ENCODE results near the gene SEPTIN5. TPM values are rescaled to one million over a fixed set of nuclear protein-coding genes. Genes with fewer than 3 reads are reported as not detected.

SEPTIN5 gene
- total and polyA plus RNA-seq, 9 of the 15 experiments (the other 6 are each of a cell fraction or from before 2014, with no cell fraction given): 0.03 to 195 (median 119) TPM

DNA sequence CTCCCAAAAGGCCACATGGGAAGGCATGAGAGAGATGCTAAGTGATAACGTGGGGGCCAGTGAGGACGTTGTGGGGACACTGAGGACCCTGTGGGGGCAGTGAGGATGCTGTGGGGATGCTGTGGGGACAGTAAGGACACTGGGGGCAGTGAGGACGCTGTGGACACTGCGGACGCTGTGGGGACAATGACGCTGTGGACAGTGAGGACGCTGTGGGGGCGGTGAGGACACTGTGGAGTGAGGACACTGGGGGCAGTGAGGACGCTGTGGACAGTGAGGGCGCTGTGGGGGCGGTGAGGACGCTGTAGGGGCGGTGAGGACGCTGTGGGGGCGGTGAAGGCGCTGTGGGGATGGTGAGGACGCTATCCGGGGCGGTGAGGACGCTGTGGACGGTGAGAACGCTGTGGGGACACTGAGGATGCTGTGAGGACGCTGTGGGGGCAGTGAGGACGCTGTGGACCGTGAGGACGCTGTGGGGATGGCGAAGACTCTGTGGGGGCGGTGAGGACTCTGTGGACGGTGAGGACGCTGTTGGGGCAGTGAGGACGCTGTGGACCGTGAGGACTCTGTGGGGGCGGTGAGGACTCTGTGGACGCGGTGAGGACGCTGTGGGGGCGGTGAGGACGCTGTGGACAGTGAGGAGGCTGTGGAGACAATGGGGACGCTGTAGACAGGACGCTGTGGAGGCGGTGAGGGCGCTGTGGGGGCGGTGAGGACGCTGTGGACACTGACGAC is 10.8 kb downstream of the SEPTIN5 start (continued):
- TF ChIP-seq, protein P1, sequence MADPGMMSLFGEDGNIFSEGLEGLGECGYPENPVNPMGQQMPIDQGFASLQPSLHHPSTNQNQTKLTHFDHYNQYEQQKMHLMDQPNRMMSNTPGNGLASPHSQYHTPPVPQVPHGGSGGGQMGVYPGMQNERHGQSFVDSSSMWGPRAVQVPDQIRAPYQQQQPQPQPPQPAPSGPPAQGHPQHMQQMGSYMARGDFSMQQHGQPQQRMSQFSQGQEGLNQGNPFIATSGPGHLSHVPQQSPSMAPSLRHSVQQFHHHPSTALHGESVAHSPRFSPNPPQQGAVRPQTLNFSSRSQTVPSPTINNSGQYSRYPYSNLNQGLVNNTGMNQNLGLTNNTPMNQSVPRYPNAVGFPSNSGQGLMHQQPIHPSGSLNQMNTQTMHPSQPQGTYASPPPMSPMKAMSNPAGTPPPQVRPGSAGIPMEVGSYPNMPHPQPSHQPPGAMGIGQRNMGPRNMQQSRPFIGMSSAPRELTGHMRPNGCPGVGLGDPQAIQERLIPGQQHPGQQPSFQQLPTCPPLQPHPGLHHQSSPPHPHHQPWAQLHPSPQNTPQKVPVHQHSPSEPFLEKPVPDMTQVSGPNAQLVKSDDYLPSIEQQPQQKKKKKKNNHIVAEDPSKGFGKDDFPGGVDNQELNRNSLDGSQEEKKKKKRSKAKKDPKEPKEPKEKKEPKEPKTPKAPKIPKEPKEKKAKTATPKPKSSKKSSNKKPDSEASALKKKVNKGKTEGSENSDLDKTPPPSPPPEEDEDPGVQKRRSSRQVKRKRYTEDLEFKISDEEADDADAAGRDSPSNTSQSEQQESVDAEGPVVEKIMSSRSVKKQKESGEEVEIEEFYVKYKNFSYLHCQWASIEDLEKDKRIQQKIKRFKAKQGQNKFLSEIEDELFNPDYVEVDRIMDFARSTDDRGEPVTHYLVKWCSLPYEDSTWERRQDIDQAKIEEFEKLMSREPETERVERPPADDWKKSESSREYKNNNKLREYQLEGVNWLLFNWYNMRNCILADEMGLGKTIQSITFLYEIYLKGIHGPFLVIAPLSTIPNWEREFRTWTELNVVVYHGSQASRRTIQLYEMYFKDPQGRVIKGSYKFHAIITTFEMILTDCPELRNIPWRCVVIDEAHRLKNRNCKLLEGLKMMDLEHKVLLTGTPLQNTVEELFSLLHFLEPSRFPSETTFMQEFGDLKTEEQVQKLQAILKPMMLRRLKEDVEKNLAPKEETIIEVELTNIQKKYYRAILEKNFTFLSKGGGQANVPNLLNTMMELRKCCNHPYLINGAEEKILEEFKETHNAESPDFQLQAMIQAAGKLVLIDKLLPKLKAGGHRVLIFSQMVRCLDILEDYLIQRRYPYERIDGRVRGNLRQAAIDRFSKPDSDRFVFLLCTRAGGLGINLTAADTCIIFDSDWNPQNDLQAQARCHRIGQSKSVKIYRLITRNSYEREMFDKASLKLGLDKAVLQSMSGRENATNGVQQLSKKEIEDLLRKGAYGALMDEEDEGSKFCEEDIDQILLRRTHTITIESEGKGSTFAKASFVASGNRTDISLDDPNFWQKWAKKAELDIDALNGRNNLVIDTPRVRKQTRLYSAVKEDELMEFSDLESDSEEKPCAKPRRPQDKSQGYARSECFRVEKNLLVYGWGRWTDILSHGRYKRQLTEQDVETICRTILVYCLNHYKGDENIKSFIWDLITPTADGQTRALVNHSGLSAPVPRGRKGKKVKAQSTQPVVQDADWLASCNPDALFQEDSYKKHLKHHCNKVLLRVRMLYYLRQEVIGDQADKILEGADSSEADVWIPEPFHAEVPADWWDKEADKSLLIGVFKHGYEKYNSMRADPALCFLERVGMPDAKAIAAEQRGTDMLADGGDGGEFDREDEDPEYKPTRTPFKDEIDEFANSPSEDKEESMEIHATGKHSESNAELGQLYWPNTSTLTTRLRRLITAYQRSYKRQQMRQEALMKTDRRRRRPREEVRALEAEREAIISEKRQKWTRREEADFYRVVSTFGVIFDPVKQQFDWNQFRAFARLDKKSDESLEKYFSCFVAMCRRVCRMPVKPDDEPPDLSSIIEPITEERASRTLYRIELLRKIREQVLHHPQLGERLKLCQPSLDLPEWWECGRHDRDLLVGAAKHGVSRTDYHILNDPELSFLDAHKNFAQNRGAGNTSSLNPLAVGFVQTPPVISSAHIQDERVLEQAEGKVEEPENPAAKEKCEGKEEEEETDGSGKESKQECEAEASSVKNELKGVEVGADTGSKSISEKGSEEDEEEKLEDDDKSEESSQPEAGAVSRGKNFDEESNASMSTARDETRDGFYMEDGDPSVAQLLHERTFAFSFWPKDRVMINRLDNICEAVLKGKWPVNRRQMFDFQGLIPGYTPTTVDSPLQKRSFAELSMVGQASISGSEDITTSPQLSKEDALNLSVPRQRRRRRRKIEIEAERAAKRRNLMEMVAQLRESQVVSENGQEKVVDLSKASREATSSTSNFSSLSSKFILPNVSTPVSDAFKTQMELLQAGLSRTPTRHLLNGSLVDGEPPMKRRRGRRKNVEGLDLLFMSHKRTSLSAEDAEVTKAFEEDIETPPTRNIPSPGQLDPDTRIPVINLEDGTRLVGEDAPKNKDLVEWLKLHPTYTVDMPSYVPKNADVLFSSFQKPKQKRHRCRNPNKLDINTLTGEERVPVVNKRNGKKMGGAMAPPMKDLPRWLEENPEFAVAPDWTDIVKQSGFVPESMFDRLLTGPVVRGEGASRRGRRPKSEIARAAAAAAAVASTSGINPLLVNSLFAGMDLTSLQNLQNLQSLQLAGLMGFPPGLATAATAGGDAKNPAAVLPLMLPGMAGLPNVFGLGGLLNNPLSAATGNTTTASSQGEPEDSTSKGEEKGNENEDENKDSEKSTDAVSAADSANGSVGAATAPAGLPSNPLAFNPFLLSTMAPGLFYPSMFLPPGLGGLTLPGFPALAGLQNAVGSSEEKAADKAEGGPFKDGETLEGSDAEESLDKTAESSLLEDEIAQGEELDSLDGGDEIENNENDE (IDR thresholded peaks at IDR 0.05; ENCODE audit: low read depth, low read length): no peak
- TF ChIP-seq SRSF1 (IDR thresholded peaks at IDR 0.05; ENCODE audit: low read depth, low read length) (no peak), MXD1 (CRISPR knock-in tag; IDR thresholded peaks at IDR 0.05; ENCODE audit: borderline replicate concordance, poor library complexity, severe bottlenecking) (peak; percentile 5), TEAD1 (CRISPR knock-in tag; IDR thresholded peaks at IDR 0.05) (no peak), KDM5B (IDR thresholded peaks at IDR 0.05; ENCODE audit: insufficient replicate concordance, low read depth, low read length) (peak; percentile 68), HMGN3 (IDR thresholded peaks at IDR 0.05; ENCODE audit: borderline replicate concordance, extremely low read depth, insufficient read length, low read depth, low read length) (no peak), HDAC6 (IDR thresholded peaks at IDR 0.05; ENCODE audit: low read depth, low read length) (peak; percentile 70), ETV5 (CRISPR knock-in tag; IDR thresholded peaks at IDR 0.05; ENCODE audit: low read depth) (no peak), POLR2H (tag; IDR thresholded peaks at IDR 0.05; ENCODE audit: low read depth) (no peak), EGR1 (conservative IDR thresholded peaks at IDR 0.05) (peak; percentile 99), ZBTB7A (IDR thresholded peaks at IDR 0.05; ENCODE audit: borderline replicate concordance, control insufficient read depth, low read depth, low read length) (no peak), NFIX (CRISPR knock-in tag; IDR thresholded peaks at IDR 0.05; ENCODE audit: low read depth) (no peak), BCL6 (CRISPR knock-in tag; IDR thresholded peaks at IDR 0.05) (no peak), SRSF7 (optimal IDR thresholded peaks at IDR 0.05; ENCODE audit: low read depth, low read length) (no peak), PURB (CRISPR knock-in tag; IDR thresholded peaks at IDR 0.05; ENCODE audit: low read depth) (no peak), EP400 (IDR thresholded peaks at IDR 0.05) (no peak)
